Islet of Langerhans (tissue), 1 donor: Measurements from ENCODE around the gene IL4.
"Not testable (repeated sequence)": the region's sequence is repeated elsewhere in the genome, so short reads cannot be mapped to it uniquely, and the experiment has no call there.

ENCODE experiments used
- FAIRE-seq: peaks from one replicate; lab custom pipeline; 2011; peaks lifted over from hg19 to GRCh38; lab: Jason Lieb, UNC

IL4 gene

GRCh38 chr5:132673939-132674630 is at the start of gene IL4:
IL4 (plus strand) TSS chr5:132673989; CDS start chr5:132674051, 62 bp downstream.
- FAIRE-seq: no peak

GRCh38 chr5:132627470-132627869 is 46.3 kb upstream of the IL4 start:
- FAIRE-seq: no peak

- FAIRE-seq: no peak
These were observed 45.0 kb upstream of the IL4 start for GRCh38 chr5:132628814-132629213.

- no peak for FAIRE-seq
These were observed 44.4 kb upstream of the IL4 start for GRCh38 chr5:132629230-132629944.

- not testable (repeated sequence) for FAIRE-seq
These were observed 40.2 kb upstream of the IL4 start for GRCh38 chr5:132633587-132633986.

- FAIRE-seq: no peak
These were observed 37.9 kb upstream of the IL4 start for GRCh38 chr5:132635873-132636272.

- FAIRE-seq: no peak
These were observed 36.5 kb upstream of the IL4 start for GRCh38 chr5:132637241-132637640.

- FAIRE-seq: no peak
These were observed 34.1 kb upstream of the IL4 start for GRCh38 chr5:132639706-132640130.

GRCh38 chr5:132640613-132641012 is 33.2 kb upstream of the IL4 start:
- no peak for FAIRE-seq

- no peak for FAIRE-seq
These were observed 32.5 kb upstream of the IL4 start for GRCh38 chr5:132641241-132641723.

GRCh38 chr5:132641841-132642240 is 31.9 kb upstream of the IL4 start:
- FAIRE-seq: no peak

- no peak for FAIRE-seq
These were observed 29.6 kb upstream of the IL4 start for GRCh38 chr5:132644177-132644576.

- FAIRE-seq: no peak
These were observed 27.1 kb upstream of the IL4 start for GRCh38 chr5:132646583-132647266.

GRCh38 chr5:132647473-132647872 is 26.3 kb upstream of the IL4 start:
- no peak for FAIRE-seq

GRCh38 chr5:132648355-132648754 is 25.4 kb upstream of the IL4 start:
- no peak for FAIRE-seq

- FAIRE-seq: no peak
These were observed 21.8 kb upstream of the IL4 start for GRCh38 chr5:132651838-132652469.

GRCh38 chr5:132653716-132654115 is 20.1 kb upstream of the IL4 start:
- FAIRE-seq: no peak

GRCh38 chr5:132655821-132656773 is 17.7 kb upstream of the IL4 start:
- FAIRE-seq: no peak

- no peak for FAIRE-seq
These were observed 16.9 kb upstream of the IL4 start for GRCh38 chr5:132656774-132657355.

GRCh38 chr5:132657676-132658380 is 16.0 kb upstream of the IL4 start, which contains the start of gene IL13:
IL13 (plus strand) TSS chr5:132658173; CDS start chr5:132658187, 14 bp downstream.
- FAIRE-seq: no peak
